Transverse colon (tissue), 4 donors: Measurements from ENCODE around the gene CFAP54.

ENCODE experiments used
- CTCF ChIP-seq, 5 experiments: fragments of 200-600 bp in 3 of 5; fragments of 450-650 bp in 2 of 5; sonication (generic) in 3 of 5; IDR thresholded peaks; 1 replicate in 2 of 5; 2 replicates in 3 of 5; pipeline ENCODE4 v1.5.1; 2016 to 2017; ENCODE audit warnings: antibody characterized with exemption in 5 of 5, inconsistent platforms in 3 of 5, mild to moderate bottlenecking in 2 of 5, moderate library complexity in 1 of 5
- EP300 ChIP-seq: sonication (generic); formaldehyde crosslinking; IDR thresholded peaks from one replicate; pipeline ENCODE4 v1.6.1; 2017; ENCODE audit warnings: antibody characterized with exemption, low read depth
- POLR2A ChIP-seq: fragments of 450-650 bp; IDR thresholded peaks from one replicate; pipeline ENCODE4 v1.6.1; 2016; ENCODE audit warnings: antibody characterized with exemption, mild to moderate bottlenecking, moderate library complexity
- POLR2AphosphoS5 ChIP-seq, 3 donors: sonication (generic); formaldehyde crosslinking; IDR thresholded peaks; one replicate each; pipeline ENCODE4 v1.6.1; 2016; ENCODE audit warnings: antibody characterized with exemption in 3 of 3

DNA sequence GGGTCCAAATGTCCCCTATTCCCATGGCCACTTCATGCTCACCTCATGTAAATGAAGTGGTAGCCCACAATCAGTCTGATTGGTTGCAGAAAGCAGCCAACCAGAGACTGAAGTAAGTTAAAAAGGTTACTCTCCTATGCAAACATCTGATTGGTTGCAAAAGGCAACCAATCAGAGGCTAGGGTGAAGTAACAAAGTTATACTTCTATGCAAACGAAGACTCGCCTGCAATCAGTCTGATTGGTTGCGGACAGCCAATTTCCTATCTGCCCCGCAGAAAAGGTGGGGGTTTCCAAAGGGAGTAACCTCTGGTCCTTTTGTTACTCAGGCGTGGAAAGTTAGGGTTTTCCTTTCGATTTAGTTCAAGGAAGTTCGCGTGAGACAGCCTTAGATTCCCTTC lies 209.6 kb downstream of the CFAP54 start:
- TF ChIP-seq CTCF (IDR thresholded peaks at IDR 0.05) (no peak), EP300 (no peak), POLR2A (no peak), POLR2AphosphoS5 (IDR thresholded peaks at IDR 0.05) (no peak)
